Transverse colon (tissue), 4 donors: ENCODE measurements around the gene MALL.

Source experiments
- CTCF ChIP-seq, 5 experiments: fragments of 200-600 bp in 3 of 5; fragments of 450-650 bp in 2 of 5; sonication (generic) in 3 of 5; IDR thresholded peaks; 1 replicate in 2 of 5; 2 replicates in 3 of 5; pipeline ENCODE4 v1.5.1; 2016 to 2017; ENCODE audit warnings: antibody characterized with exemption in 5 of 5, inconsistent platforms in 3 of 5, mild to moderate bottlenecking in 2 of 5, moderate library complexity in 1 of 5
- POLR2AphosphoS5 ChIP-seq, 3 donors: sonication (generic); formaldehyde crosslinking; IDR thresholded peaks; one replicate each; pipeline ENCODE4 v1.6.1; 2016; ENCODE audit warnings: antibody characterized with exemption in 3 of 3

DNA sequence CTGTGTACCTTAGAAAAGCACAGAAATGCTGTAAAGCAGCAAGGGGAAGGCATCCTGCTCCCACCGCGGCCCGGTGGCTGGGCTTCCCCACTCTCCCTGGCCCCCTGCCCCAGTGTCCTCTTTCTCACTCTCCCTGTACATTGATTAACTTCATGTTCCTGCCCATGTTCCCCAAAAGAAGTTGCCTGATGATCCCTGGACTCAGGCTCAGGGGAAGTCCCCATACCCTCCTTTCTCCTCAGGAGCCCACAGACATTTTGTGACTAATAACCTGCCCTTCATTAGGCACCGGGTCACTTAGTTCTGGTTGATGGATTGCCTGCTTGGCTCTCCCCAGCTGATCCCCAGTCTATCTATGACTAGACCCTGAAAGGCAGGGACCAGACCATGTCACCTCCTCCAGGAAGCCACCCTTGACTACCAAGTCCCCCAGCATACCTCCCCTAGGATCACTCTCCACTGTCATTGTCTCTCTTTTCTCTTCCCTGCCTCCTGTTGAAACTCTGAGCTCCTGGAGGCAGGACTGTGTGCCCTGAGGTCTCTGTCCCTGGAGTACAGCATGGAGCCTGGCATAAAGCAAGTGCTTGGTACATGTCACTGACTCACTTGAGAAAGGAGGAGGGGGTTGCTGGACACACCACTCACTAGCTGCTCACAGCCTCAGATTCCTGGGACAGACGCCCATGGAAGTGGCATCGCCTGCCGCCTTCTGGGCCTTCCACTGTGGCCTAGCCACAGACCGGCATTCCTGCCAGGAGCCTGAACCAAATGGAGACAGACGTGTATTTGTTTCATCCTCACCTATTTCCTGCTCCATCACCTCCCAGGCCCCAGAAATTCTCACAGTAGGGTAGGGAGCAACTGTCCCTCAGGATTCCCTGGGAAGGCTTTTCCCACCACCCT lies 13.5 kb downstream of the MALL start:
- TF ChIP-seq CTCF (IDR thresholded peaks at IDR 0.05) (no peak), POLR2AphosphoS5 (IDR thresholded peaks at IDR 0.05) (no peak)
